Measurements from ENCODE around the gene REPIN1. TPM values are rescaled to one million over a fixed set of nuclear protein-coding genes. Genes with fewer than 3 reads are reported as not detected.
A peak's percentile ranks its signal among the peaks of the same experiment; 100 is the strongest.

Gene REPIN1
- total and polyA plus RNA-seq, 9 of the 15 experiments (the other 6 are each of a cell fraction or from before 2014, with no cell fraction given), result 8.1 to 283 (median 94.3) TPM

DNA sequence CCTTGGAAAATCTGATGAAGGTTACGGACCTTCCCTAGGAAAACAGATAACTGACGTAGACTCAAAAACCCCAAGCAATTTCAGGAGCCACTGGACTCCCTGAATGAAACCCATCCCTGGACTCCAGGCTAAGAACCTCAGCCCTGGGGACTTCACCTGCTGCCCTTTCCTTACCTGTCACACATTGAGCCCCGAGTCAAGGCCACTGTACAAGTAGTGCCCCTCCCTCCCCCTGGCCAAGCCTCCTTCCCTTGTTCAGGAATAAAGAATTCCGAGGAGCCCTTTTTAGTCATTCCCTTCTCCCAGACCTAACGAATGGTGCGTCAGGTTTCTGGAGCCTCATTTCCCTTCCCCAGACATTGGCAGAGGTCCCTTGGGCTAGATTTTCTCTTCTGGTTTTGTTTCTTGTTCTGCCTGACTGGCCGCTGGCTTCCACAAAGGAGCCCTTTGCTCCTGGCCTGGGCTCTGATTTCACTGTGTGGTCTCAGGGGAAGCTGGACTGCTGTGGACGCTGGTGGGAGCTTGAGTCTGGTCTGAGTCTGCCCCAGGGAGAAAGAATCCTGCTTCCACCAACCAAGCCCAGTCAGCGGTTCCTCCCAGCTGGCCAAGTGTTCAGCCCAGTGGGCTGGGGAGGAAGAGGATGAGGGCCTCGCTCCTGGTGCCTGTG, 42.2 kb downstream of the REPIN1 start:
- no peak overlapping the region for H3K4me3 ChIP-seq
- no TSS peak for BruUV-seq (replicated peaks)
- intact Hi-C loops (cut with micrococcal nuclease) (no loop called here), in situ Hi-C loops (cut with MboI) (no loop called here)
- H4K20me1 ChIP-seq (replicated peaks; ENCODE audit: control insufficient read depth, insufficient read depth, low read length), result no peaks in the 10 kb centered on the region
- no peak for ATAC-seq
- peaks cover 7% of the 10 kb centered on the region; the same call in 2 of the 3 replicates for H3K79me2 ChIP-seq (ENCODE audit: control insufficient read depth, insufficient read depth, low read length)
- H3K4me1 ChIP-seq (replicated peaks in 1 of 2; ENCODE audit: control insufficient read depth in 2 of 2, insufficient read depth in 2 of 2, low read length in 2 of 2), result peaks cover 15 to 39% of the 10 kb centered on the region in 2 experiments
- TF ChIP-seq RBBP5 (IDR thresholded peaks at IDR 0.05; ENCODE audit: borderline replicate concordance, insufficient read depth, low read length, poor library complexity, severe bottlenecking), result peak; percentile 17
- TF ChIP-seq HDAC1 (IDR thresholded peaks at IDR 0.05), result no peak
- no peaks in the 10 kb centered on the region for H3K9me1 ChIP-seq (ENCODE audit: control insufficient read depth, insufficient read depth, low read length)
- DNase-seq (ENCODE audit: extremely low read depth in 1 of 4, low spot score in 3 of 4), result no peak
- H3K27me3 ChIP-seq (ENCODE audit: control insufficient read depth in 2 of 2, insufficient read depth in 2 of 2, low read length in 2 of 2), result no peaks in the 10 kb centered on the region
- H3K9me3 ChIP-seq (replicated peaks; ENCODE audit: control insufficient read depth, insufficient read depth, low read depth, low read length), result no peaks in the 10 kb centered on the region
- H3K9ac ChIP-seq (ENCODE audit: insufficient read depth in 1 of 2, low read depth in 2 of 2, low read length in 2 of 2), result peak overlapping the region in 1 of 2 experiments; percentile 71; a peak in 2 of 4 replicates
- no peak overlapping the region for H3K27ac ChIP-seq (ENCODE audit: extremely low read depth, low read depth, low read length)
- POLR2A ChIA-PET, result interaction anchor here (0.6 to 1.0 kb wide), 4 partner anchors 13 to 1108 kb away, joined by 3 to 5 read pairs (median 4); no protein-coding TSS in a partner anchor
- no peak for FAIRE-seq
- WGBS (ENCODE audit: insufficient coverage, low coverage, missing lambda C conversion rate), result 70% methylated on average over 10 of the region's 10 CpGs
- no peak overlapping the region for H3K4me2 ChIP-seq (ENCODE audit: insufficient read depth, low read length)
- peaks cover 13% of the 10 kb centered on the region; the same call in 1 of the 3 replicates for H3K36me3 ChIP-seq (ENCODE audit: control insufficient read depth, insufficient read depth, low read length)
- H2AFZ ChIP-seq (ENCODE audit: low read depth, low read length), result no peak overlapping the region
- CTCF ChIA-PET (ENCODE audit: low intra/inter-chr PET ratio), result no interaction called here

DNA sequence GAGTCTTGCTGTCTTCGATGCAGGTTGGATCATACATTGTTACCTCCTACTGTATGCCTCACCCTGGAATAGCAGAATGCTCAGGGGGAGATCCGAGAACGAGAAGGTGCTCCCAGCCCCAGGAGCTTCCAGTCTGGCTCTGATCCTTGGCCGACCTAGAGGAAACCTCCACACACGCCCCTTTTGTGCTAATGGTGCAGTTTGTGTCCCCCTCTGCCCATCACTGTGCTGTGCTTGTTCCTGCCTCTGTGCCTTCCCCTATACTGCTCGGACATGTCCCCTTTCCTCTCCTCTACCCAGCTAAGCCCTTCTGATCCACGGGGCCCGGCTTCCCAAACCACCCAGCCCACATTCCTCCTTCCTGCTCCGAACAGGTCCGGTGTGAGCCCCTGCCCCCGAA, 43.0 kb downstream of the REPIN1 start:
- BruUV-seq (replicated peaks), result no TSS peak
- POLR2A ChIA-PET, result interaction anchor here (0.7 to 1.0 kb wide), 3 partner anchors 13 to 816 kb away, joined by 3 to 5 read pairs (median 4); no protein-coding TSS in a partner anchor
- 55% methylated on average over 10 of the region's 11 CpGs for WGBS (ENCODE audit: insufficient coverage, low coverage, missing lambda C conversion rate)
- no peak overlapping the region for H3K4me2 ChIP-seq (ENCODE audit: insufficient read depth, low read length)
- H3K27me3 ChIP-seq (ENCODE audit: control insufficient read depth in 2 of 2, insufficient read depth in 2 of 2, low read length in 2 of 2), result no peaks in the 10 kb centered on the region
- no peak overlapping the region for H3K4me3 ChIP-seq
- FAIRE-seq (no peak), DNase-seq (ENCODE audit: extremely low read depth in 1 of 4, low spot score in 3 of 4) (no peak), ATAC-seq (no peak)
- peaks cover 7 to 31% of the 10 kb centered on the region in 2 experiments for H3K4me1 ChIP-seq (replicated peaks in 1 of 2; ENCODE audit: control insufficient read depth in 2 of 2, insufficient read depth in 2 of 2, low read length in 2 of 2)
- no peaks in the 10 kb centered on the region for H3K9me3 ChIP-seq (replicated peaks; ENCODE audit: control insufficient read depth, insufficient read depth, low read depth, low read length)
- 0 out of 4 replicates have a peak overlapping the region, but pooled peaks of 1 of the 2 experiments have one; percentile 38 for H3K9ac ChIP-seq (ENCODE audit: insufficient read depth in 1 of 2, low read depth in 2 of 2, low read length in 2 of 2)
- no peak overlapping the region for H2AFZ ChIP-seq (ENCODE audit: low read depth, low read length)
- H3K36me3 ChIP-seq (ENCODE audit: control insufficient read depth, insufficient read depth, low read length), result peaks cover 13% of the 10 kb centered on the region; the same call in 1 of the 3 replicates
- H4K20me1 ChIP-seq (replicated peaks; ENCODE audit: control insufficient read depth, insufficient read depth, low read length), result no peaks in the 10 kb centered on the region
- H3K9me1 ChIP-seq (ENCODE audit: control insufficient read depth, insufficient read depth, low read length), result no peaks in the 10 kb centered on the region
- no peak overlapping the region for H3K27ac ChIP-seq (ENCODE audit: extremely low read depth, low read depth, low read length)
- in situ Hi-C loops (cut with MboI) (no loop called here), intact Hi-C loops (cut with micrococcal nuclease) (no loop called here)
- no peaks in the 10 kb centered on the region for H3K79me2 ChIP-seq (ENCODE audit: control insufficient read depth, insufficient read depth, low read length)
- CTCF ChIA-PET (ENCODE audit: low intra/inter-chr PET ratio), result no interaction called here
- TF ChIP-seq RBBP5 (IDR thresholded peaks at IDR 0.05; ENCODE audit: borderline replicate concordance, insufficient read depth, low read length, poor library complexity, severe bottlenecking), result peak; percentile 18
- TF ChIP-seq KDM4B (IDR thresholded peaks at IDR 0.05; ENCODE audit: borderline replicate concordance in 2 of 2, low read depth in 1 of 2), result no peak
- TF ChIP-seq SMAD1 (IDR thresholded peaks at IDR 0.05; ENCODE audit: low read depth, low read length, partially characterized antibody), result no peak
- TF ChIP-seq BMI1 (IDR thresholded peaks at IDR 0.05; ENCODE audit: low read length), result no peak
- no peak for TF ChIP-seq ZNF583 (CRISPR knock-in tag; IDR thresholded peaks at IDR 0.05)
- no peak for TF ChIP-seq DACH1 (IDR thresholded peaks at IDR 0.05; ENCODE audit: partially characterized antibody)
- no peak for TF ChIP-seq MAFG (tag; conservative IDR thresholded peaks at IDR 0.05)
- TF ChIP-seq ZNF316 (IDR thresholded peaks at IDR 0.05), result peak; percentile 10; the same call in 1 of the 2 replicates
- TF ChIP-seq TBL1XR1 (IDR thresholded peaks at IDR 0.05; ENCODE audit: low read length in 2 of 2), result no peak
- no peak for TF ChIP-seq ZNF431 (CRISPR knock-in tag; IDR thresholded peaks at IDR 0.05)
- 0 out of 2 replicates have a peak, but pooled peaks have one; percentile 16 for TF ChIP-seq E2F4 (CRISPR knock-in tag; IDR thresholded peaks at IDR 0.05; ENCODE audit: low read depth)
- TF ChIP-seq ZNF75A (CRISPR knock-in tag; IDR thresholded peaks at IDR 0.05), result no peak

Measured in K562 (cell line).